Activated CD8-positive, alpha-beta T cell treated with anti-CD3 and anti-CD28 coated beads, Interleukin-2, amount 10 ng/mL, durations not matched to agents 7 days and 5 days (primary cell): ENCODE data around the gene STAT5A. TPM values are rescaled to one million over a fixed set of nuclear protein-coding genes. Genes with fewer than 3 reads are reported as not detected.
A peak's percentile ranks its signal among the peaks of the same experiment; 100 is the strongest.

Experiments used
- ATAC-seq: fragments of 150-1000 bp; cut with Tn5 transposase; one replicate; pipeline ENCODE4 v1.10.0; 2021; ENCODE audit warnings: moderate library complexity
- CTCF ChIA-PET: fragments of 350-600 bp; sonication (Branson Sonifier 250); formaldehyde crosslinking; loops from one replicate; lab custom pipeline; 2021; ENCODE audit warnings: antibody characterized with exemption; lab: Charles Lee
- POLR2A ChIA-PET: fragments of 350-600 bp; sonication (Branson Sonifier 250); formaldehyde crosslinking; loops from one replicate; lab custom pipeline; 2021; ENCODE audit warnings: antibody characterized with exemption; lab: Charles Lee
- DNase-seq: peaks from one replicate; pipeline ENCODE4 v3.0.0-alpha.2; 2020
- H3K27ac Mint-ChIP-seq: one replicate; pipeline ENCODE4 v1.8.0; 2021; ENCODE audit warnings: mild to moderate bottlenecking, mixed read lengths
- H3K27me3 Mint-ChIP-seq: one replicate; pipeline ENCODE4 v1.8.0; 2021; ENCODE audit warnings: low read depth, mixed read lengths
- H3K36me3 Mint-ChIP-seq: one replicate; pipeline ENCODE4 v1.8.0; 2021; ENCODE audit warnings: low read depth, mixed read lengths
- H3K4me1 Mint-ChIP-seq: one replicate; pipeline ENCODE4 v1.8.0; 2021; ENCODE audit warnings: low read depth, mixed read lengths
- H3K4me3 Mint-ChIP-seq: one replicate; pipeline ENCODE4 v1.8.0; 2021; ENCODE audit warnings: mild to moderate bottlenecking, mixed read lengths
- H3K9me3 Mint-ChIP-seq: one replicate; pipeline ENCODE4 v1.8.0; 2022; ENCODE audit warnings: mixed read lengths; ENCODE audit not compliant: insufficient read depth
- total RNA-seq, 2 experiments: library from RNA; stranded (reverse); gene quantifications; one replicate each; pipeline ENCODE4 v1.2.3, GENCODE V29; 2021

The STAT5A gene
- total RNA-seq, 2 experiments from 2014 or later = 117 to 119 TPM

DNA sequence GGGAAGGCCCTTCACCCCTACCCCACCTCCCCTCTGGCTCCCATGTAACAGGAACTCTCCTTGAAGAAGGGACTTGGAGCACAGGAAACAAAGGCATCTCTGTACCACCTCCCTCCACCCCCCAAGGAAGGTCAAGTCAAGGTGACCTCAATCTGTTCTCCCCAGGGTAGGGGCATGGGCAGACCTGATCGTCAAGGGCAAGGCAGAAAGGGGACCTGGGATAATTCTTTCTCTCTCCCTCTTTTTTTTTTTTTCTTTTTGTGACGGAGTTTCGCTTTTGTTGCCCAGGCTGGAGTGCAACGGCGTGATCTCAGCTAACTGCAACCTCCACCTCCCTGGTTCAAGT, 4.3 kb upstream of the STAT5A start:
- ChIA-PET CTCF (no interaction called here), POLR2A (interaction anchor here (0.9 kb wide), 1 partner anchor 9 kb away, joined by 3 read pairs; no protein-coding TSS in a partner anchor)
- DNase-seq = no peak
- H3K27me3 Mint-ChIP-seq = no peaks in the 10 kb centered on the region
- H3K4me1 Mint-ChIP-seq = peaks cover 28% of the 10 kb centered on the region
- peaks cover 5% of the 10 kb centered on the region for H3K36me3 Mint-ChIP-seq
- H3K27ac Mint-ChIP-seq = no peak overlapping the region
- no peak for ATAC-seq
- no peaks in the 10 kb centered on the region for H3K9me3 Mint-ChIP-seq
- no peak overlapping the region for H3K4me3 Mint-ChIP-seq

DNA sequence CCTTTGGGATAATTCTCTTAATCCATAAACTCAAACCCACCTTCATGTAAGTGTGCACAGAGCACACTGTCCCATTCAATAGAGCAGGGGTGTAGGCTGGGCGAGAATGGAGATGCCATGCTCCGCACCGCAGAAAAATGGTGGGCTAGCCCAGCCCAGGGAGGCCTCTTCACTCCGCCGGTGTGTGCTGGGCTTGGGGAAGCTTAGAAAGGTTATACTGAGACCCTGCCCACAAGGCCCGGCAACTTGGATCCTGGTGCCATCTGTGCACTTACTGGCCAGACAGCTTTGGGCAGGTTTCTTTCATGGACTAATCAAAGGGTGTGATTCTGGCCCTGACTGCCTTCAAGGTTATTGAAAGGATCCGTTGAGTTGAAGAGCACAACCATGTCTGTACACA, 3.7 kb upstream of the STAT5A start:
- peaks cover 32% of the 10 kb centered on the region for H3K4me1 Mint-ChIP-seq
- no peaks in the 10 kb centered on the region for H3K27me3 Mint-ChIP-seq
- ChIA-PET CTCF (no interaction called here), POLR2A (interaction anchor here (0.9 to 5.7 kb wide), 2 partner anchors 9 to 36 kb away, joined by 3 to 69 read pairs; no protein-coding TSS in a partner anchor)
- no peaks in the 10 kb centered on the region for H3K9me3 Mint-ChIP-seq
- H3K27ac Mint-ChIP-seq = no peak overlapping the region
- no peak for ATAC-seq
- peaks cover 5% of the 10 kb centered on the region for H3K36me3 Mint-ChIP-seq
- no peak for DNase-seq
- H3K4me3 Mint-ChIP-seq = no peak overlapping the region

DNA sequence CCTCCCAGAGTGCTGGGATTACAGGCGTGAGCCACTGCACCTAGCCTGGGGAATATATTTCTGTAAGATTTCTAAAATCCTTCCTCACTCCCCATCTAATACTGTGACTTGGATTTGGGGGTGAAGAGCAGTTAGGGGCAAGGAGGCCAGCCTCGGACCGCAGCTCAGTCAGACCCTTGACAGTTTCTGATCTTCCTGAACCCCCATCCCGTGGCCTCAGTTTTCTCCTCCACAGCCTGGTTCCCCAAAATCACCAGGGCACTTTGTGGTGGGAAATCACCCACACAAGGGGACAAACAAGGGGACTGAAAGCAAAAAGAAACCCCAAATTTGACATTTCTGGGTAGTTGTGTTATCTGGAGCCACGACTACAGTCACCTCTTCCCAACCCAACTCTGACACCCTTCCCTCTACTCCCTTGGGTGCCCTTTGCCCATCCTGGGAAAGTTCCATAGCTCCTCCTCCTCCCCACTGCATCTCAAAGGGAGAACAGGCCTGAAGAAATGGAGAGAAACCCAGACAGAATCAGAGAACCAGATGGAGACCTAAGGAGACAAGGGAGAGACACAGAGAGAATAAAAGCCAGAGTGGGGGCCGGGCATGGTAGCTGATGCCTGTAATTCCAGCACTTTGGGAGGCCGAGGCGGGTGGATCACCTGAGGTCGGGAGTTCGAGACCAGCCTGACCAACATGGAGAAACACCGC, 2.8 kb upstream of the STAT5A start:
- Mint-ChIP-seq H3K4me1 (peaks cover 42% of the 10 kb centered on the region), H3K36me3 (peaks cover 11% of the 10 kb centered on the region), H3K9me3 (no peaks in the 10 kb centered on the region), H3K4me3 (peak overlapping the region; percentile 31), H3K27ac (peak overlapping the region; percentile 12), H3K27me3 (no peaks in the 10 kb centered on the region)
- no peak for ATAC-seq
- CTCF ChIA-PET = interaction anchor here (0.6 kb wide), 1 partner anchor 63 kb away, joined by 3 read pairs; no protein-coding TSS in a partner anchor
- POLR2A ChIA-PET = interaction anchor here (0.6 to 5.7 kb wide), 3 partner anchors 16 to 245 kb away, joined by 3 to 69 read pairs (median 3); no protein-coding TSS in a partner anchor
- DNase-seq = no peak

DNA sequence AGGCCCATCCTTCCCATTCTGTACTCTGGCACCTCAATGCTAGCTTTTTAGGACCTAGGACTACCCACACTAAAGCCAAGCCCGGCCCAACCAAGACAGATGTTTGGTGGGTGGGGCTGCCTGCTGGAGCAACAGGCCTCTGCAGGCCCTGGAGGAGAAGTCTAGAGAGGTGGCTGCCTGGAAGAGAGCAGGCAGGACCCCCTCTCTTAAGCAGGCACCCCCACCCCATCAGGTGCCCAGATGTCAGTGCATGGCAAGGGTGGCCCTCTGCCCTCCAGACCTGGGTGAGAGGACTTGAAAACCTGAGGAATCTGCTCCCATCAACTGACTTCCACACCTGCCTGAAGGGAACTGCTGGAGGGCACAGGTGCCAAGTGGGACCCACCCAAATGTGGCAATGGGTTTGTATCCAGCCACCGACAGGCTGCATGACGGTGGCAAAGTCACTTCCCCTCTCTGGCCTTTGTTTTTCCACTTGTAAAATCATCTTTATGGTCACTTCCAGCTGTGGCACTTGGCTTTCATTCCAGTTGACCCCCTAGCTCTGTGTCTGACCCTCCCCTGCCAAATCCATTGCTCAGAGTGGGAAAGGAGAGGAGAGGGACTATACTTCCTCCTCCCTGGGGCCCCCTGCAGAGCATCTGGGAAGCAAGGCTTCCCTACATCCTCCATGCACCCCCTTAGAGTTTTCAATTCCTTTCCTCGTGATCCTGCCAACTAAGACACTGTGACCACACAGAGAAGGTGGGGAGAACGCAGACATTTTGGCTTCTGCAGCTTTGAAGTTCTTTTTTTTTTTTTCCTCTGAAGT, 1.7 kb upstream of the STAT5A start:
- Mint-ChIP-seq H3K4me3 (peak overlapping the region; percentile 89), H3K4me1 (peaks cover 49% of the 10 kb centered on the region), H3K27ac (peak overlapping the region; percentile 93), H3K27me3 (no peaks in the 10 kb centered on the region), H3K36me3 (peaks cover 14% of the 10 kb centered on the region), H3K9me3 (no peaks in the 10 kb centered on the region)
- ATAC-seq (no peak), DNase-seq (no peak)
- ChIA-PET CTCF (interaction anchor here (1.1 to 6.0 kb wide), 3 partner anchors 9 to 64 kb away, joined by 3 to 54 read pairs (median 3); no protein-coding TSS in a partner anchor), POLR2A (interaction anchor here (0.6 to 5.7 kb wide), 6 partner anchors 9 to 1789 kb away, joined by 3 to 69 read pairs (median 3); no protein-coding TSS in a partner anchor)

DNA sequence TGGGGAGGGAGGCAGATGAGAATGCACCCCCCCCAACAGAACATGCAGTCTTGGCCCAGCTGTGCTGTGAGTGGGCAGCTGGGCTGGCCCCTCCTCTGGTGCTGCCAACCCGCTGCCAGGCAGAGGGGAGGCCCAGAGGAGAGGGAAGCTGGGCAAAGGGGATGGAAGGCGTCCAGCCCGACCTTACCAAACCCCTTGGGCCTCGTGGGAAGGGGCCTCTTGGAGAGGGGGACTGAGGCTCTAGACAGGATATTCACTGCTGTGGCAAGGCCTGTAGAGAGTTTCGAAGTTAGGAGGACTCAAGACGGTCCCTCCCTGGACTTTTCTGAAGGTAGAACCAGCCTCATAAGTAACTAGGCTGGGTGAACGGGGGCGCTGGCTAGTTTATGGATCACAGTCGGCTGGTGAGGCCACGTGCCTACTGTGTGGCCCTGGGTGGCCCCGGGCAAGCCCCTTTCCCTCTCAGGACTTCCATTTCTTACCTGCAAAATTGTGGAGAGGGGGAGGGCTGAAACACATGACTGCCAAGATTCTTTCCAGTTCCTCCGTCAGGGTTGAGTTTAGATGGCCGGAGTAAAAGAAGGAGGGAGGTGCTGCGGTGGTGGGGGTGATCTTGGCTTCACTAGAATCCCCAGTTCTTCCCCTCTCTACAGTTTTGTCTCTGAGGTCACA, 857 bp upstream of the STAT5A start:
- Mint-ChIP-seq H3K4me3 (peak overlapping the region; percentile 89), H3K27ac (peak overlapping the region; percentile 93), H3K9me3 (no peaks in the 10 kb centered on the region), H3K4me1 (peaks cover 52% of the 10 kb centered on the region), H3K36me3 (peaks cover 18% of the 10 kb centered on the region), H3K27me3 (no peaks in the 10 kb centered on the region)
- ChIA-PET CTCF (interaction anchor here (0.8 to 6.0 kb wide), 8 partner anchors 10 to 107 kb away, joined by 3 to 54 read pairs (median 3); partner anchors contain the start of genes KCNH4 and STAT3), POLR2A (interaction anchor here (0.6 to 5.7 kb wide), 13 partner anchors 9 to 1790 kb away, joined by 3 to 69 read pairs (median 8); partner anchors contain the start of gene STAT3)
- ATAC-seq (peak; percentile 24), DNase-seq (peak; percentile 56)

DNA sequence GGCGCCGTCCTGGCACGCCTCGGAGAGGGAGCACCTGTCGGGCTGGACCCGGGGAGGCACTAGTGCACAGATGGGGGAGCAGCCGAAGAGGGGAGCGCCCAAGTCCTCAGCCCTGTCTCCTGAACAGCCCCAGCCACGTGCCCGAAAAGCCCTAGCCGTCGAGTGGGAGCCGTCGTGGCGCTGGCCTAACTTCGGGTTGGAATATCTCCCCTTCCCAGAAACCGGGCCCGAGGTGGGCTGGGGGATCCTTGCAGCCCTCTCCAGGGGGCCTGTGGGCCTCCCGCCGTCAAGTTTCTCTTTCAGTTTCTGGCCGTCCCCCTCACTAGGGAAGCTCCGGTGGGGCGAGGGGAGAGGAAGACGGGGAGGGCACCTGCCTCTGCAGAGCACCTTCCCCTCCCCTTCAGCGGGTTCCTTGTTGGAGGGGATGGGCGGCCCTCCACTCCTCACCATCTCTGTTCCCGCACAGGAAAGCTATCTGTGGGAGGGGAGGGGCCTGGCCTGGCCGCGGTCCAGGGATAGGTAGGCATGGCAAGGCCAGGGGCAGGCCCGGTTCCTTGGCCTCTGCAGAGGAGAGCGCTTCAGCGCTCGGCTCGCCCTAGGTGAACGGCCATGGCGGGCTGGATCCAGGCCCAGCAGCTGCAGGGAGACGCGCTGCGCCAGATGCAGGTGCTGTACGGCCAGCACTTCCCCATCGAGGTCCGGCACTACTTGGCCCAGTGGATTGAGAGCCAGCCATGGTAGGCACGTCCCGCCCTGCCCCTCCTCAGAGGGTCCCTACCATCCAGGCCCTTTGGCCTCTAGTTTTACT, 709 bp downstream of the STAT5A start:
- Mint-ChIP-seq H3K27ac (peak overlapping the region; percentile 86), H3K4me3 (peak overlapping the region; percentile 89), H3K4me1 (peaks cover 50% of the 10 kb centered on the region), H3K27me3 (no peaks in the 10 kb centered on the region), H3K36me3 (peaks cover 27% of the 10 kb centered on the region), H3K9me3 (no peaks in the 10 kb centered on the region)
- DNase-seq (peak; percentile 69), ATAC-seq (peak; percentile 46)
- POLR2A ChIA-PET = interaction anchor here (0.9 to 5.7 kb wide), 15 partner anchors 9 to 167 kb away, joined by 3 to 69 read pairs (median 6); partner anchors contain the start of gene STAT3
- CTCF ChIA-PET = interaction anchor here (0.6 to 6.0 kb wide), 11 partner anchors 20 to 264 kb away, joined by 3 to 54 read pairs (median 5); partner anchors contain the start of genes KCNH4 and STAT3

DNA sequence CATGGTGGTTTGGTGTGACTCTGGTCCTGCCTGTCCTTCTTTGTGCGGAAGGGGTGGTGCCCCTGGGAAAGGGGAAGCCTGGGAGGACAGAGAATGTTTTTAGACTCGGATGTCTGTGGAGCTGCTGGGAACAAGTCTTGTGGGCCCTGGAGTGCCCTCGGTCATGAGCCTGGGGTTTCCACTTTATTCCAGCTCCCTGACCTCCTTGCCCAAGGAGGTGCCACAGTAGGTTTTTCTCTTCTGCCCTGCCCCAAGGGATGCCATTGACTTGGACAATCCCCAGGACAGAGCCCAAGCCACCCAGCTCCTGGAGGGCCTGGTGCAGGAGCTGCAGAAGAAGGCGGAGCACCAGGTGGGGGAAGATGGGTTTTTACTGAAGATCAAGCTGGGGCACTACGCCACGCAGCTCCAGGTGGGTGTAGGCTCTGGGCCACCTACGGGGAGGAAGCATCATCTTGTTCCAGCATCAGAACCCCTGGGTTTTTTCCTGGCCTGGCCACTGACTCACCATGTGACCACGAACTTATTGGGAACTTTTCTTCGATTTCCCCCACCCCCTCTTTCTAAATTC, 1.4 kb downstream of the STAT5A start:
- ChIA-PET POLR2A (interaction anchor here (1.1 to 5.7 kb wide), 8 partner anchors 11 to 99 kb away, joined by 3 to 69 read pairs (median 18); partner anchors contain the start of gene STAT3), CTCF (interaction anchor here (0.6 to 6.0 kb wide), 9 partner anchors 20 to 264 kb away, joined by 3 to 54 read pairs (median 6); partner anchors contain the start of gene KCNH4)
- DNase-seq (no peak), ATAC-seq (no peak)
- Mint-ChIP-seq H3K4me3 (peak overlapping the region; percentile 89), H3K27ac (peak overlapping the region; percentile 86), H3K4me1 (peaks cover 50% of the 10 kb centered on the region), H3K36me3 (peaks cover 31% of the 10 kb centered on the region), H3K9me3 (no peaks in the 10 kb centered on the region), H3K27me3 (no peaks in the 10 kb centered on the region)

DNA sequence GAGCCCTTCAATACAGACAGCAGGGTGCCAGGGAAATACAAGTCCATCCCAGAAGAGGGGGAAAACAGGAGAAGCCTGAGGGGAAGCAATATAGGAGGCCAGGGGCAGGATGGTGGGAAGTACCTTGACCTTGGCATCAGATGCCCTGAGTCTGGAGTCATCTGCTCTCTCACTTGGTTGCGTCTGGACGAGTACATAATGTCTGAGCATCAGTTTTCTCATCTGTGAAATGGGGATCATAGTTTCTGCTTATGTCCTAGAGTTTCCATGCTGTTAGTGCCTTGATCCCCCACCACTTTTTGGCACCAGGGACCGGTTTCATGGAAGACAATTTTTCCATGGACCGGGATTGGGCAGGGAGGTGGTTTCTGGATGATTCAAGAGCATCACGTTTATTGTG, 2.3 kb downstream of the STAT5A start:
- DNase-seq = no peak

DNA sequence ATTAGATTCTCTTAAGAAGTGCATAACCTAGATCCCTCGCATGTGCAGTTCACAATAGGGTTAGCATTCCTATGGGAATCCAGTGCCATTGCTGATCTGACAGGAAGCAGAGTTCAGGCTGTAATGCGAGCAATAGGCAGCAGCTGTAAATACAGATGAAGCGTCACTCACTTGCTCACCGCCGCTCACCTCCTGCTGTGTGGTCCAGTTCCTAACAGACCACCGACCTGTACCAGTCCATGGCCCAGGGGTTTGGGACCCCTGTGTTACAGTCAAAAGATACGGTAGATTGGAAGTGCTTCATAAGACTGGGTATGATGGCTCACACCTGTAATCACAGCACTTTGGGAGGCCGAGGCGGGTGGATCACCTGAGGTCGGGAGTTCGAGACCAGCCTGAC, 2.8 kb downstream of the STAT5A start:
- Mint-ChIP-seq H3K9me3 (no peaks in the 10 kb centered on the region), H3K27me3 (no peaks in the 10 kb centered on the region), H3K36me3 (peaks cover 45% of the 10 kb centered on the region), H3K4me3 (no peak overlapping the region), H3K4me1 (peaks cover 45% of the 10 kb centered on the region), H3K27ac (no peak overlapping the region)
- CTCF ChIA-PET = interaction anchor here (1.2 to 6.0 kb wide), 2 partner anchors 68 to 236 kb away, joined by 3 to 54 read pairs; no protein-coding TSS in a partner anchor
- DNase-seq = no peak
- no peak for ATAC-seq
- POLR2A ChIA-PET = interaction anchor here (0.6 kb wide), 1 partner anchor 12 kb away, joined by 3 read pairs; no protein-coding TSS in a partner anchor

More for the DNA sequence above, 2.3 kb downstream of the STAT5A start:
- H3K27me3 Mint-ChIP-seq = no peaks in the 10 kb centered on the region
- no peak for ATAC-seq
- peak overlapping the region; percentile 51 for H3K27ac Mint-ChIP-seq
- POLR2A ChIA-PET = interaction anchor here (2.7 kb wide), 1 partner anchor 12 kb away, joined by 24 read pairs; no protein-coding TSS in a partner anchor
- no peaks in the 10 kb centered on the region for H3K9me3 Mint-ChIP-seq
- peak overlapping the region; percentile 89 for H3K4me3 Mint-ChIP-seq
- CTCF ChIA-PET = interaction anchor here (1.1 to 6.0 kb wide), 4 partner anchors 19 to 265 kb away, joined by 4 to 54 read pairs (median 4); no protein-coding TSS in a partner anchor
- H3K4me1 Mint-ChIP-seq = peaks cover 48% of the 10 kb centered on the region
- peaks cover 39% of the 10 kb centered on the region for H3K36me3 Mint-ChIP-seq
